SIG-M5 treated with dmso at 0.1 percent for 504 hours (cell line): ENCODE data around the gene LAMTOR3.

Experiments used
- DNase-seq: peaks from one replicate; lab custom pipeline; 2025; ENCODE audit not compliant: unreplicated experiment; lab: John Stamatoyannopoulos, UW

LAMTOR3 gene

GRCh38 chr4:99894161-99894997 lies at the start of gene LAMTOR3:
LAMTOR3 (minus strand) TSS chr4:99894427; CDS start chr4:99893963, 464 bp downstream.
- peak; percentile 93 for DNase-seq

GRCh38 chr4:99938243-99938753 lies 44.1 kb upstream of the LAMTOR3 start:
- DNase-seq, result no peak

DNA sequence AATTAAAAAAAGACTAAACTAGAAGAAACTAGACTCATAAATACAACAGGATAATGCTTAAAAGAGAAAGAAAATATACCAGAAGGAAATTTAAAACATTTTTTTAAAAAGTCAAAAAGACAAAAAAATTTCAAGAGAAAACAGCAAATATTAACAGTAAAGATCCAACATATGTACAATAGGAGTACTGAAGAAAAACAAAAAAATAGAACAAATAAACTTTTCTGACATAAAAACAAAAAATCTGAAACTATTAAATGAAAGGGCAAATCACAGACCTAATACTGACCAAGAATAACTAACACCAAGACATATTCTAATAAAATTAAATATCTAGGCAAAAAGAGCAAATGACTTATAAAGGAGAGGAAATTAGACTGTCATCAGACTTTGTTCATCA lies 40.7 kb upstream of the LAMTOR3 start:
- no peak for DNase-seq

GRCh38 chr4:99927566-99927965 lies 33.3 kb upstream of the LAMTOR3 start:
- no peak for DNase-seq

GRCh38 chr4:99921174-99921573 lies 26.9 kb upstream of the LAMTOR3 start:
- DNase-seq, result no peak

GRCh38 chr4:99918656-99919055 lies 24.4 kb upstream of the LAMTOR3 start:
- DNase-seq, result no peak

- no peak for DNase-seq
Observed at GRCh38 chr4:99917575-99917974, 23.3 kb upstream of the LAMTOR3 start.

- DNase-seq, result no peak
Observed at GRCh38 chr4:99915449-99915848, 21.2 kb upstream of the LAMTOR3 start.

DNA sequence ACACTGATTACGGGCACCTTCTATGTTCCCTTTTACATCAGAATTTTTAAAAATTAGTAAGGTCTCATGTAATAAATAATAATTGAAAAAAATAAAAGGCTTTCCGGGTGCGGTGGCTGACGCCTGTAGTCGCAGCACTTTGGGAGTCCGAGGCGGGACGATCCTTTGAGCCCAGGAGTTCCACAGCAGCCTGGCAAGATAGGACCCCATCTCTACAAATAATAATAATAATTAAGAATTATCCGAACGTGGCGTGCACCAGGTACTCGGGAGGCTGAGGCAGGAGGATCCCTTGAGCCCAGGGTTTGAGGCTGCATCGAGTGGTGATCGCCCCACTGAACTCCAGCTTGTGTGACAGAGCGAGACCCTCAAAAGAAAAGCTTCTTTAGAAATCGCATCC lies 771 bp upstream of the LAMTOR3 start:
- no peak for DNase-seq

GRCh38 chr4:99893839-99894160 lies 427 bp downstream of the LAMTOR3 start:
- DNase-seq, result no peak

- no peak for DNase-seq
Observed at GRCh38 chr4:99893029-99893428, 1.2 kb downstream of the LAMTOR3 start.

DNA sequence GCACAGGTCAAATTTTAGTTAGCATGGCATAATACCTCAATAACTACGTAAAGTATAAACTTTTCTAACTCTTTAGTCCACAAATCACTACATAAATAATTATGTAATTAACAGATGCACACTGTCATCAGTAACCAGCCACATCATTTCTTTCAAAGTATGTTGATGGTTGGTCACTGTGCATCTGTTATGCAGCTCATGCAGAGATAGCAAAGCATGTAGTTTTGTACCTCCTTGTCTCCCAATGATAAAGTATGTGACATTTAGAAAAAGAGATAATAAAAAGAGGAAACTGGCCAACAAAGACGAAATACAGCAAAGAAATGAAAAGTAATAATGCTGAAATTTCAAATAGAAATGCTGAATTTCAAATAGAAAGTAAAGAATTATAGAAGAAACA lies 2.9 kb downstream of the LAMTOR3 start:
- DNase-seq, result no peak

DNA sequence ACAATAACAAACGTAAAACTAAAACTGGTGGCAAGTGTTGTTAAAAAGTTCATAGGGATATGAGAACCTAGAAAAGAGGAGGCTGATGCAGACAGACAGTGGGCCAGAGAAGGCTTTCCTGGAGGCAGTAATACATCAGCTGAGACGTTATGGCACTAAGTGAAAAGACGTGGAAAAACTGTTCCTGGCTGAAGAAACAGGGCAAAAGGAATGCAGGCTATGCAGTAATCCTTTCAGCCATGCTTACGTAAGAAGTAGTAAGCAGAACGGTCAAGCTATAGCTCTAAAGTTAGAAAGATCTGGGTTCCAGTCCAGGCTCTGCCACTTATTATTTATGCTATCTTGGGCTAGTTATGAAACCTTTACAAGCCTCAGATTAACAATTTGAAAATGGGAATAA lies 6.4 kb downstream of the LAMTOR3 start:
- DNase-seq, result no peak

DNA sequence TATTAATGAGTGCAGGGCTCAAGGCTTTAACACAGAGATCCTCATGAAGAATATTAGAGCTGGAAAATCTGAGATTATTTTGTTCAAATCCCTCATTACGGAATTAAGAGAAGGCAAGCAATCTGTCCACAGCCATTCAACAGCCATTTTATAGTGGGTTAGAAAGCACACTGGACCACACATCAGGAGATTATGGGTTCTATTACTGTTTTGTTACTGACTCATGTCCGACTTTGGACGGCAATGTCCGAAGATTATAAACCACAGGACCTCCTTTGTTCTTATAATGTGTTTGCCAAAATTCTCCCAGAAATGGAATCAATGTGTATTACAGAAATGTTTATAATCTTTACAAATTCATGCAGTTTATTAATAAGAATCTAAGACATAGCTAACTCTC lies 8.1 kb downstream of the LAMTOR3 start:
- DNase-seq, result no peak

DNA sequence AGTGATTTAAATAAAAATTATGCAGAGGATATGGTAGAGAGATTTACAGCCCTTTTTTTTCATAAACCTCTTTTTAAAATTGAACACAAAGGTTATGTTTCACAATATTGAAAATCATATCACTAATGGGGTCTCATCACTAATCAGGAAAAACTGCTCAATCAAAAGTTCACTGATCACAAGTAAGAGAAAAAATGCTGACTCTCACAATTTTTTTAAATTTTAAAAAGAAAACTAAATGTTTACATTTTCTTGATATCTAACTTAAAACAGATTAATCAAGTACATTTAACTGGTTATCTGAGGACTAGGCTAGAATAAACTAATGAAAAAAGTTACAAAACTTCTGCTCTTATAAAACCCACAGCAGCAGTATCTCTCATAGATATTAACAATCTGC lies 8.5 kb downstream of the LAMTOR3 start:
- DNase-seq, result no peak

DNA sequence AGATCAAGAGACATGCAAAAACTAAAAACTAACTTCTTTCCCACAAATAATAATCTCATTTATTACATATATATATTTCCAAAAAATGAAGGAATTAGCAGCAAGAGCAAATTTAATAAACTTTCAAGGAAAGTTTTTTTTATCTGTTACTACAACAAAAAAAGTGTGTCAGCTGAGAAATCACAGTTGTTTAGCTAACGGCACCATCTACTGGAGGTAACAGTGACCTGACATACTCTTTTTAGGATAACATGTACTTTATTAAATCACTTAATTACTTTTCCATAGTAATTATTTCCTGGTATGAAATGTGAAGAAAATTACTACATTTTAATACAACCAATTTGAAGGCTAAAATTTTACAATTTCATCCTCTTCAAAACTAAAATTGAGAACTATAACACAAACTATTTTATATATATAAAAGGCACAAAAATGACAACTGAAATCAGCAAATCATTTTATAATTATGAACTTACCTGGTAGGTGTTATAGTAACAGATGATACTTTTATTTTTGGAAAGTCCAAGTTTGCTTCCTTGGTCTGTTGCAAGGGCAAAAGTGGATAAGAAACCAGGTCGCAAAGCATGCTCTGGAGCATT lies 9.1 kb downstream of the LAMTOR3 start:
- peak; percentile 46 for DNase-seq

DNA sequence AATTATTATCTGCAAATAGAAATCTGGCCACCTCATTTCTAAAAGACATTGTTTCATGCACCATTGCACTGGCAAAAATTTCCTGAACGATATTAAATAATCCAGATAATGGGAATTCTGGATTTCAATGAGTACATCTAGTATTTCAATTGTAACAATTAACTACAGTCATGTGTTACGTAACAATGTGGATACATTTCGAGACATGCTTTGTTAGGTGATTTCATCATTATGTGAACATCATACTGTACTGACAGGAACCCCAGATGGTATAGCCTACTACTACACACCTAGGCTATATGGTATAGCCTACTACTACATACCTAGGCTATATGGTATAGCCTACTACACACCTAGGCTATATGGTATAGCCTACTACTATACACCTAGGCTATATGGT lies 14.8 kb downstream of the LAMTOR3 start:
- no peak for DNase-seq

- no peak for DNase-seq
Observed at GRCh38 chr4:99878604-99879003, 15.6 kb downstream of the LAMTOR3 start.

DNA sequence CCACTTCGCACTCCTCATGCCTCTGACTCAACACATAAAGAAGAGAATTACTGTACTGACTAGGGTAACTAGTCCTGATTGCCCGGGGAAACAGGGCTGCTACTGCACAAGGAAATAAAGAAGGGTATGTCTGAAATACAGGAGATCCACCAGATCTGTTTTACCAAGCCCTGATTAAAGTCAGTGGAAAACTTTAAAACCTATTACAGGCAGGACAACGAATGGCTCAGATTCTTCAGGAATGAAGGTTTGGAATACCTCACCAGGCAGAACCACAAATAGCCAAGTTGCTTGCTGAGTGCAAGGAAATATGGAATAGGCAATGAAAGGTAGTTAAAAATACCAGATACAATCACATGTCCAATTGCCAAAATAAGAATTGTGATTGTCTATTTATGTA lies 17.3 kb downstream of the LAMTOR3 start:
- DNase-seq, result no peak

DNA sequence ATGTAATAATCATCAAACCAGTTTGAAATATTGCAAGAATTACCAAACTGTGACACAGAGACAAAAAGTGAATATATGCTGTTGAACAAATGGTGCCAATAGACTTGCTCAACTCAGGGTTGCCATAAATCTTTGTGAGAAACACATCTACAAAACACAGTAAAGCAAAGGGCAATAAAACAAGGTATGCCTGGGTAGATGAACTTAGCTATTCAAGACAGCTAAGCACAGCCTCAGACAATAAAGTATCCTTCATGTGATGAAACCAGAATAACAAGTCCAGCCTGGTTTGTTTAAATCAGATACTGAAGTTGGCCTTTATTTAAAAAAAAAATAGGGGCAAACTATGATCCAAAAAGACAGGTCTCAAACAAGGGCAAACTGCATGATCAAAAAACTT lies 19.2 kb downstream of the LAMTOR3 start:
- peak; percentile 51 for DNase-seq

DNA sequence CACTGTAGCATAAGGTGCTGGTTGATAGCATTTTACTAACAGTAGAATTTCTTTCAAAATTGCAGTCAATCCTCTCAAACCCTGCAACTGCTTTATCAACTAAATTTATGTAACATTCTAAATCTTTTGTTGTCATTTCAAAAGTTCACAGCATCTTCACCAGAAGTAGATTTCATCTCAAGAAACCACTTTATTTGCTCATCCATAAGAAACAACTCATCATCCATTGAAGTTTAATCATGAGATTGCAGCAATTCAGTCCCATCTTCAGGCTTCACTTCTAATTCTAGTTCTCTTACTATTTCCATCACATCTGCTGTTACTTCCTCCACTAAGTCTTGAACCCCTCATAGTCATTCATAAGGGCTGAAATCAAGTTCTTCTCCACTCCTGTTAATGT lies 21.7 kb downstream of the LAMTOR3 start:
- no peak for DNase-seq

- no peak for DNase-seq
Observed at GRCh38 chr4:99868126-99868596, 26.1 kb downstream of the LAMTOR3 start.
